ENCODE results near the gene TRPM2.

TRPM2 gene

DNA sequence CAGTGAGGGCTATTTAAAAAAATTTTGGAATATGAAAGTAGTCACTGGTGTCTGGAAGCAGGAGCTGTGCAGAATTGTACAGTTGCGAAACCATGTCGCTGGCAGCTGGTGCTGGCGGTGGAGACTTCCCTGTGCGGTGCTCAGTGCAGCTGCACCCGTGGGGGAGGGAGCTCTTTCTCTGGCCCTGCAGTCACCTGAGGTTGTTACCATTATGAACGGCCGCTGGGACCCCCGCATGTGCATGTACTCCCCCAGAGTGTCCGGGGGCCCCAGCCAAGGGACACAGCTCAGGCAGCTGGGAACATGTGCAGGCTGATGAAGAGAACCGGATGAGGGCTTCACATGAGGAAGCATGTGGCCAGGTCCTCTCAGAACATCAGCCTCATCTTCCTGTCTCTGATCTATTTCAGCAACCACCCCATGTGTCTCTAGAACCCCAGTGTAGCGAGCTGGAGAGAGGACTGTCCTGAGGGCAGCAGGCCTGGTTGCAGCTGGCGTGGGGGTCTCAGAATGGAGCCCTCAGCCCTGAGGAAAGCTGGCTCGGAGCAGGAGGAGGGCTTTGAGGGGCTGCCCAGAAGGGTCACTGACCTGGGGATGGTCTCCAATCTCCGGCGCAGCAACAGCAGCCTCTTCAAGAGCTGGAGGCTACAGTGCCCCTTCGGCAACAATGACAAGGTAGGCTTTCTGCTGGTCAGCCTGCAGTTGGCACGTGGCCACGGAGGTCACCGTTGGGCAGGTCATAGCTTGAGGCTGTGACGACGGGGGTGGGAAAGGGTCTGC, at the start of gene TRPM2:
Gene TRPM2 (plus strand): TSS at position 431 of the 780 bp plus-strand sequence. CDS start 80 bp downstream, at position 511.
- no peak for DNase-seq (ENCODE audit: low read depth)

DNA sequence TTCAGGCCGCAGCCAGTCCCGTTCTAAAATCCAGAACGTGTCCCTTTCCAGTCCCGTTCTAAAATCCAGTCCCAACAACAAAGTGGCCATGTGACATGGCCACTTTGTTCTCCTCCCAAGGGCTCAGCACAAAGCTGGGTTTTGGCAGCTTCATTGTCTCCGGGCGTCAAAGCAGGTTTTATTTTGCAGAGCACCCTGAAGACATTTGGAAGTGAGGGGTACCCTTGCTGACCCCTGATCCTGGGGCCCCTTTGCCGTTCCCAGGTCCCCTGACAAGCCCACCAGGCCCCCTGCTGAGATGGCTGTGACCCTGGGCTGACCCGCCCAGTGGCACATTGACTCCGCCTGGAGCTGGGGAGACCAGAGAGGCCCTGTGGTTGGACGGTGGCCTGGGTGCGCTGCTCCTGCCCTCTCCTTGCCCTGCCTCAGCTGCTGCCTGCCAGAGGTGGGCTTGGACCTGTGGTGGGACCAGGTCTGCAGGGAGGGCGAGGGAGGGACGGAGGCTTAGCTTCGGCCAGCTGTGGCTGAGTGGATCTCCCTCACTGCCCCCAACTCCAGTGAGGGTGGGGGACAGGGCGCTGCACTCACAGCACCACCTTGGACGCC, 49.3 kb upstream of the TRPM2 start:
- no peak for DNase-seq (ENCODE audit: low read depth)

DNA sequence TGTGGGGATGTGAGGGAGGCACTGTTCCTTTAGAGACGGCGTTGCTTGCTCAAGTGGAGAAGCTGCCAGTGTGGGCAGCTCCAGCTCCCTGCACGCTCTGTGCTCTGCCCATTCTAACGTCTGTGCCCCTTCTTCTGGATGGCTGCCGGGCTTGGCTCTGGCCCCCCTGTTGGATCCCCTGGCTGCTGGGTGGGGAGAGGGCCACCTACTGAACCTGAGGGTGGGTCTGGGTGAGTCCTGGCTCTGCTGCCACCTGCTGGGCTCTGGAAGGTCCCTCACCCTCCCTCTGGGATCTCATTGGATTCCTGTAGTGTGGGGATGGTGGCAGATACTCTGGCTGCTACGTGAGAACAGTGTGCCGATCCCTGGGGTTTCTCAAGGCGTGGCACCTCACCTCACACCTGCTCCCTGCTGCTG, 48.5 kb upstream of the TRPM2 start:
- DNase-seq (ENCODE audit: low read depth) = no peak

DNA sequence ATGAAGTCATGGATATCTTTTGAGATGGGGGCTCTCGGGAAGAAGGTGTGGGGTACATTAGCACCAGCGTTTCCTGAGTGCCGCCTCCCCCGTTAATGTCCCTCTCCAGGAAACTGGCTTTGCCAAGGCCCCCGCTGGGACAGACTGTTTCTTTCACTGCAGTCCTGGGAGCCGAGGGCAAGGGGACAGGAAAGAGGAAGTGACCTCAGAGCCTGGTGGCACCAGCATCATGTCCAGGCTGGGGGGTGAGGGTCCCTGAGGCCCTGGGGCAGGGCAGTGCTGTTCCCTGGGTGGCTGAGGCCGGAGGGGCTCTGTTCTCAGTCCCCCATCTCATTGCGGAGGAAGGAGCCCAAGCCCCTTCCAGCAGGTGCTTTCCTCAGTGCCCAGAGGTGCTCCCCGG, 47.7 kb upstream of the TRPM2 start:
- DNase-seq (ENCODE audit: low read depth) = no peak

DNA sequence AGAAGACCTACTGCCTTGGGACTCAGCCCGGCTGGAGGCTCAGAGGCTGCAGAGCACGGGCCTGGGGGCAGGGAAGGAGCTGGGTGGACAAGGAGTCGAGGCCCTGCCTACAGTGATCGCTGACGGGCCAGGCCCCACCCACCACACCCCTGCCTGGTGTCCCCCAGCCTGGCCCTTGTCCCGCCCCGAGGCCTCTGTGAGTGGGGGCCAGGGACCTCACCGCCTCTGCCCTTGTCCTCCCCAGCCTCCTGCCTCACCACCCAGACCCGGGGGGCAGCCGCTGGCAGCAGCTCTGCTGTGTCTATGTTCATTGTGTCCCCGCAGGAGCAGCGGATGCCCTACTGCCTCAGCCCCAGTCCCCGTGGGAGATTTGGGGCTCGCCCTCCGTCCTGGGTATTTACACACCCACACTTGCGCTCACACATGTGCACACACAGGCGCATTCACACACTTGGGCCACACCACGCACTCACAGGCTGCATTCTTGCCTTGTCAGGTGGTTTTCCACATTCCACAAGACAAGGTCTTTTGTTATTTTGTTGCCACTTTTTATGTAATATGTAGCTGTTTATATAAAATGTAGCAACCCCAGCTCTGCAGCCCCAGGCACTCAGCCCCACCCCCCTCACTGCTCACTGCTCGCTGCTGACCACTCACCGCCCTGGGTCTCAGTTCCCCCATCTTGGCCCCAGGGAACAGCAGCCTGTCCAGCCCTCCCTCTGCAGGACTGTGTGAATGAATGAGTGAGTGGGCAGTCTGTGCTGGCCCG, 46.3 kb upstream of the TRPM2 start:
- no peak for DNase-seq (ENCODE audit: low read depth)

DNA sequence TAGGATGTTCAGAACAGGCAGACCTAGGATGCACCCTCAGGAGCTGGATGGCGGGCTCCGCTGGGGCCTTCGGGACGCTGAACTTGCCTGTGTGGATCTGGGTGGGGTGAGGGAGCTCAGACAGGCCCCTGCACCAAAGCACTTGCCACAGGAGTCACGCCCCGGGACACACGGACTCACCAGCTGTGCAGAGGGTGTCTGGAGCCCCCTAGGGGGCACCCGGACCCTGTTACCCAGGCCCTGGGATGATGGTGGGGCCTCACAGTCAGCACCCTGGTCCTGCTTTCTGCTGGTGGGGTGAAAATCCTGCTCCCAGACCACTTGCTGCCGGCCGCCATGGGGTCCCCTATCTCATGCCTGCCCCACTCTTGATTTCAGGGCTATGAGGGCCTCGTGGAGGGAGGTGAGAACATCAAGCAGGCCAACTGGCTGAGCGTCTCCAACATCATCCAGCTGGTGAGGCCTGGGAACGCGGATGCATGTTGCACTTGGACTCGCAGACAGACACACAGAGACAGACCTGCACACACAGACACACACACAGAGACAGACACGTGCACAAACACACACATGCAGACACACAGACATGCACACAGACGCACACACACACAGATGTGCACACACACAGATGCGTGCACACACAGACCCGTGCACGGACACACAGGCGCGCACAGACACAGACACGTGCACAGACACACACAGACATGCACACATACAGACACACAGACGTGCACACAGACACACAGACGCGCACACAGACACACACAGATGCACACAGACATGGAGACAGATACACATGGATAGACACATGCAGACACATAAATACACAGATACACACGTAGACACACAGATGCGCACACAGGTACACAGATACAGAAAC, 42.6 kb upstream of the TRPM2 start:
- no peak for DNase-seq (ENCODE audit: low read depth)

DNA sequence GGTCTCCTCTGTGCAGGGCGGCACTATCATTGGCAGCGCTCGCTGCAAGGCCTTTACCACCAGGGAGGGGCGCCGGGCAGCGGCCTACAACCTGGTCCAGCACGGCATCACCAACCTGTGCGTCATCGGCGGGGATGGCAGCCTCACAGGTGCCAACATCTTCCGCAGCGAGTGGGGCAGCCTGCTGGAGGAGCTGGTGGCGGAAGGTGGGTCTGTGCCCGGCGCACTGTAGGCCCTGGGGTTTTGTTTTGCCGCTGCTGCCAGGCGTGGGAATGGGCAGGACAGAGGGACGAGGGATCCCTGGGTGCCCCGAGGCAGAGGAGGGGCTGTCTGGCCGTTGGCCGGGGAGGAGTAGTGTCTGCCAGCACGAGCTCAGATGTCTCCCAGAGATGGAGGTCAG, 41.3 kb upstream of the TRPM2 start:
- DNase-seq (ENCODE audit: low read depth) = no peak

DNA sequence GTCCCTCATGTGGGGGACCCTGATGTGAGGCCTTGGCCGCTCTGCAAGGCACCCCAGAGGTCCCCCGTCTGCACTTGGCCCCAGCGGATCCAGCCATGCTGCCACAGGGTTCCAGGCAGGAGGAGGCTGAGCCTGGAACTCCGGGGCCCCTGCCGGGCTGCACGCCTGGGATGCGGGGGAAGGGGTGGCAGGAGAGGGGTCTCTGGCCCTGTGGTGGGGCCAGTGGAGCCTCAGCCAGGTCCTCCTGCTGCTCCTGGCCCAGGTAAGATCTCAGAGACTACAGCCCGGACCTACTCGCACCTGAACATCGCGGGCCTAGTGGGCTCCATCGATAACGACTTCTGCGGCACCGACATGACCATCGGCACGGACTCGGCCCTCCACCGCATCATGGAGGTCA, 40.7 kb upstream of the TRPM2 start:
- no peak for DNase-seq (ENCODE audit: low read depth)

DNA sequence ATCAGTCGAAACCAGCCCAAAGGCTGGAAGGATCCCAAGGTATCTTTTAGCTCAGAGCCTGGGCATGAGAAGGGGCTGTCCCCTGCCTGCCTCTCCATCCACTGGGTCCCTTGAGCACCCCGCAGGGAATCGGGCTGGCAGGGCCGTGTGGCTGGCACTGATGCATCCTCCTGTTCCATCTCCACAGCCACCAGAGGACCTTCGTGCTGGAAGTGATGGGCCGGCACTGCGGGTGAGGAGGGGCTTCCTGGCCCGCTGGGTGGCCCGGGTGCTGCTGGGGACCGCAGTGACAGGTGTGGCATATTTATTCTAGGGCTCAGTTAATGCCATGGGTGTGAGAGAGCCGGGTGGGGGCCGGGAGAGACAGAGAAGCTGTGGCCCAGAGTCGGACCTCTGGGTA, 40.0 kb upstream of the TRPM2 start:
- no peak for DNase-seq (ENCODE audit: low read depth)

DNA sequence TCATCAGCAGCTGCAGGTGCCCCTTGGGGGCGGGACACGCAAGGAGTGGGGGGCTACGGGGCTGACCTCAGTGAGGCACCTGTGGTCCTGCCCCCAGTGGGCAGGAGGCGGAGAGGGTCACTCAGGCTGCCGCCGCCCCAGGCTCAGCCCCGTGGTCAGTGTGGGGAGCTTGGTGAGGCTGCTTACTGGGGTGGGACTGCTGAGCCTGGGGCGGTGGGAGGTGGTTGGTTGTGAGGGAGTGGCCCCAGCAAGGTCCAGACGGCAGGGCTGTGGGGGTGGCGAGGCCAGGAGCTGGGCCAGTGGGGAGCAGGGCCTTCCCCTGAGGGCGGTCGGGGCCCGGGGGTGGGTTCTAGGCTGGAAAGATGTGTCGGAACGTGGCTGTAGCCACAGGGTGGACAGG, 39.3 kb upstream of the TRPM2 start:
- DNase-seq (ENCODE audit: low read depth) = no peak

DNA sequence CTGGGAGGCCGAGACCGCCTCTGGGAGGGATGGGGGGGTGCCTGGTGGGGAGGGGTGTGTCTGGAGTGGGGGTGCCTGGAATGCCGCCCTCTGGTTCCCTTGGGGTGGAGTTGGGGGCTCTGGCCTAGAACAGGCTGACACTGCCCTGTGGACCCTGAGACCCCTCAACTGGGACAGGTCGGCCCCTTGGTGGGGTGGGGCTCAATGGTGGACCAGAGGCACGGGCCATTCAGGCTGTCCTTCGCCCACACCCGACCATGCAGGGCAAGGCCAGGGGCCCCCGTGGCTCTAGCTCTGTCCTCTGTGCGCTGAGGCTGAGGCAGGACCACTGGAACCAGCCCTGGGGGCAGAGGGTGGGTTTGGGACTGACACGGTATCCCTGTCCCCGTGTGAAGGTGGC, 38.9 kb upstream of the TRPM2 start:
- no peak for DNase-seq (ENCODE audit: low read depth)

DNA sequence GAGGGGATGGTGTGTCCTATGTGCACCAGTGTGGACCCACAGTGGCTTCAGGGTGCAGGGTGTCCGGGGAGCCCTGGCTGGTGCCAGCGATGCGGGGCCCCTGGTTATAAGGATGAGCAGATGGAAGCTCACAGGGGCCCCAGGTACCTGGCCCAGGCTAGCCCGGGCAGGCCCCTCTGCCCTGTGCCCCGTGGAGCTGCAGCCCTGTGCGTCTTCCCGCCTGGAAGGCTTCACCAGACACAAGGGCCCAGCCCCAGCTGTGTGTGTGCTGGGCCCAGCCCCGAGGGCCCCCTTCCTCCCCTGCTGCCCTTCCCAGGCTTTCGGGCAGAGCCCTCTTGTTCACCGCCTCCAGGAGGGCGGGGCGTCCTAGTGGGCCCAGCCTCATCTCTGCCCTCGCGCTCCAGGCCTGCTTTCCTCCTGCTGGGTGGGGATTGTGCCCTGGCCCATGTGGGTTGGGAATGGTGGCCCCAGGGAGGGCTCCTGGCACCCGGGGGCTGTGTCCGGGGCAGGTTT, 37.7 kb upstream of the TRPM2 start:
- DNase-seq (ENCODE audit: low read depth) = no peak

DNA sequence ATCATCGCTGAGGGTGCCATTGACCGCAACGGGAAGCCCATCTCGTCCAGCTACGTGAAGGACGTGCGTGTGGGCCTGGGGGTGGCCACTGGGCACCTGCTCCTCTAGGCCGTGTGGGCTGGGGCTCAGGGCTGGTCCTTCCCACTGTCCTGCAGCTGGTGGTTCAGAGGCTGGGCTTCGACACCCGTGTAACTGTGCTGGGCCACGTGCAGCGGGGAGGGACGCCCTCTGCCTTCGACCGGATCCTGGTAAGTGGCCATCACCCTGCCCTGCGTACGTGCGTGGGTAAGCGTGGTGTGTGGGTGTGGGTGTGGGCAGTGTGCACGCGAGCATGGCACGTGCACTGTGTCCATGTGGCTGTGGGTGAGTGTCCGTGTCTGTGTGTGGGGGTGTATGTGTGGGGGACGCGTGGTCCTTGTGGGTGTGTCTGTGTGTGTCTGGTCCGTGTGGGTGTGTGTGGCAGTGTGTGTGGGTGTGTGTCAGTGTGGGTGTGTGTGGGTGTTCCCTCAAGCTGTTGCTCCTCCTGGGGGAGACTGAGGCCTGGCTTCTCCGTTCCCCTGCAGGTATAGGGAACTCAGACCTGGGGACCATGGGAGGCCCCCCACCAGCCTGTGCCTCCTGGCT, 37.0 kb upstream of the TRPM2 start:
- DNase-seq (ENCODE audit: low read depth) = no peak

DNA sequence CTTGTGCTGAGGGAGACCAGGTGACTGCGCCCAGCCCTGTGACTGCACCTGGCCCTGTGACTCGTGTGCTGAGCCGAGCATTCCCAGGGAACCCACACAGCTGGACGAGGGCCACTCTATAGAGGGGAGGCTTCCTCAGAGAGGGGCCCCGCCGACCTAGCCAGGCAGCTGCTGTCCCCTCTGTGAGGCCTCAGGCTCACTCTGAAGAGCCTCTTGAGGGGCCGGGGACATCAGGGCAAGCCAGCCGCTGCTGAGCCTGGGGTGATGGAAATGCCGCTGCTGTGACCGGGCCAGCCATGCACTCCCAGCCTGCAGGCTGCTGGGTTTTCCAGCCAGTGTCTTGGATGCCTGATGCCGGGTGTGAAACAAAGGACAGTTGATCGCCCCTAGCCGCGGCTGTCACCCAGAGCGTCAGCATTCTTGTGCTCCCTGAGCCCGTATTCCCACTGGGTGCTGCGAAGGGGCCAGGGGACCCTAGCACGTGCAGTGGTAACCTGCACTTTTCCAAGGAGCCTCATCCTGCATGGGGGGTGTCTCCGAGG, 36.1 kb upstream of the TRPM2 start:
- no peak for DNase-seq (ENCODE audit: low read depth)

DNA sequence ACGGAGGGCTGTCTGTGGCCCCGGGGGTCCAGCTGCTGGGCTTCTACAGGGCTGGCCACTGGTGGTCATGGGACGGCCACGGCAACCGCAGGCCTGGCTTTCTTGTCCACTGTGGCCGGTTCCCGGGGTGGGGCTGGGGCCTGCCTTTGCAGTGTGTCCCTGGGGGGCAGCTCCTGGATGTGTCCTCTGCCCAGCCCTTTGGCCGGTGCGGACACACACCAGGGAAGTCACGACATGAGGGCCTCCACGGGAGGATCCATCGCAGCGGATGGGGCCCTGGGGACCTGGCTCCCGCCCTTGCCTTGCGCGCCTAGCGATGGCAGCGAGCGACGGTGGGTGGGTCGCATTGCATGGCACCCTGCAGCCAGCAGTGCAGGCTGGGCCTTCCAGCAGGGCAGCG, 35.5 kb upstream of the TRPM2 start:
- DNase-seq (ENCODE audit: low read depth) = no peak

DNA sequence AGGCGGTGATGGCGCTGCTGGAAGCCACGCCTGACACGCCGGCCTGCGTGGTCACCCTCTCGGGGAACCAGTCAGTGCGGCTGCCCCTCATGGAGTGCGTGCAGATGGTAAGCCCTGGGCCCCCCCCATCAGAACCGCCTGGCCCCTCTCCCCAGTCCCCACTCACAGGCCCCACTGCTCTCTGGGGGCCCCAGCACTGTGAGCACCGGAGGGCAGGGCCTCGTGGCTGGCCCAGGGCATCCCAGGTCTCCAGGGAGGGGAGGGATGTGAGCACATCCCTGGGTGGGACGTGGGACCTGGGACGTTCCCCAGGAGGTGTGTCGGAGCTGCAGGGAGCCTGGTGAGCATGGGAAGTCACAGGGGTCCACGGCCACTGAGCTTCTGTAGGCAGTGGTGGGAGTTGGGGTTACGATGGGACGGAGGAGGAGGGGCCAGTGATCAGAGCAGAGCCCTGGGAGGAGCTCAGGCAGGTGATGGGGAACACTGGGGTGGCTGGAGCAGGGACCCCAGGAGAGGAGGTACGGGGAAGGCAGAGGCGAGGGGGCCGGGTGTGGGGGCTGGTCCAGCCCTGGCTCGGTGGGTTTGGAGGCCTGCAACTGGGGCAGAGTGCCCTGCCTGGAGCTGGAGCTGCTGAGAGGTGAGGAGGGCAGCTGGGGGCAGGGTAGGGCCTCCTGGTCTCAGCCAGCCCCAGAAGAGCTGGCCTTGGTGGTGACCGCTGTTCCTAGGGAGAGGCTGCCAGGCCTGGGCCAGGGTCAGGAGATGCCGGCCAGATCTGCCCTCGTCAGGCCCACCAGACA, 34.7 kb upstream of the TRPM2 start:
- DNase-seq (ENCODE audit: low read depth) = no peak

DNA sequence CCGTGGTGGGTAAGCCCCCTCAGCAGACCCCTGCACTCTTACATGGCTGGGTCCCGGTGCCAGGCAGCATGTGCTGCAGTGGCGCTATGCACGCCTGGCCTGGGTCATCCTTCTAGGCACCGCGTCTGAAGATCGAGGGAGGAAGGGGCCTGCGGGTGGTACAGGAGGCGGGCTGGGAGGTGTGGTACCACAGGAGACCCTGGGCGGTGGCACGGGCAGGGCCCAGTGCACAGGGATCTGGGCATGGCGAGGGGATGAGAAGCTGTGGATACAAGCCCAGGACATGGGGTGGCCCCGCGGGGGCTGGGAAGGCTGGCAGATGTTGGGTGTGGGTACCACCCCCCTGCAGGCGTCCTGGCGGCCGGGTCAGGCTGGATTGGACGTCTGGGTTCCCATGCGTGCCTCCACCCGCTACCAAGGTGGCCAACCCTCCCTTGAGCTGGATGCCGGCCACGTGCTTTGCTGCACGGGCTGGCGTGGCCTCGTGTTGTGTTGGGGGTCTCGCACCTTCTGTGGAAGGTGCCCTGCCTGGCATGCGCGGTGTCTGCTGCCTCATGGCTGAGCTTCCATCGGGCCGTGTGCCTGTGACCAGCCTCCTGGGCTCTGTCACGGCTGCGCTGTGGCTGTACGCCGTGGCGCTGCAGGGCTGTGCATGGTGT, 33.9 kb upstream of the TRPM2 start:
- no peak for DNase-seq (ENCODE audit: low read depth)

DNA sequence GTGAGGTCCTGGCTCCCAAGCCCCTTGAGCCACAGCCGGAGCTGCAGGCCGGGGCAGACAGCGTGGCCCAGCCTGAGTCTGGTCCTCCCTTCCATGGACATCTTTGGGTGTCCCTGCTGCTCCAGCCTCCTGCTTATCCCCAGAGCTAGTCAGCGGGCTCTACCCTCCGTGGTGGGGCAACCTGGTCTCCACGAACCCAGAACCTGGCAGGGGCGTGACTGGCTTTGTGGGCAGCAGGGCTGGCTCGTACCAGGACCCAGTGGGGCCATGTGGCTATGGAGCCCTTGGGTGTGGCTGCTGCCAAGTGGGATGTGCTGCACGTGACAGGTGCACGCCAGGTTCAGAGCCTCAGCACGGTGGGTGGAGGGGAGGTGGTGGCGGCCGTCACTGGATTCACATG, 32.6 kb upstream of the TRPM2 start:
- DNase-seq (ENCODE audit: low read depth) = no peak

DNA sequence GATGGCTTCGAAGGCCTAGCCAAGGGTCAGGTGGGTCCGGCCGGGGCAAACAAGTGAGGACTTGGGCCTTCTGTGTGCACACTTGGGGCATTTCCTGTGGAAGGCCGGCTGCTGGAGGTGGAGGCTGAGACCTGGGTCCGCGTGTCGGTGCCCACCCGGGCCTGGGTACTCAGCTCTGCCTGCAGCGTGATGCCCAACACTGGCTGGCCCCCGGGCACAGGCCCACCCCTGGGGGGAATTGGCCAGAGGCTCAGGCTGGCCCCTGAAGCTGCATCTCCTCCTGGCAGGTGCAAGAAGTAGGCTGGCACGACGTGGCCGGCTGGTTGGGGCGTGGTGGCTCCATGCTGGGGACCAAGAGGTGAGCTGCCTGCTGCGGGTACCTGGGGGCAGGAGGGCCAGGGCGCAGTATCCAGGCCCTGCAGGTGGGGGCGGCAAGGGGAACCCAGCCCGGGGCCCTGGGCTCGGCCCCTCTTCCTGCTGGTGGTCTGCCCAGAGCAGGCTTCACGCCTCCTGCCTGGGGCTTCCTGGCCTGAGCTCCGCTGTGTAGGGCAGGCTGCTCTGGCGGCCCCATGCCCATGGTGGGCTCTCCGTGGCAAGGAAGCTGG, 31.5 kb upstream of the TRPM2 start:
- DNase-seq (ENCODE audit: low read depth) = no peak

Data from T-helper 22 cell (primary cell).